ENCODE measurements around the gene SYCE1L. TPM values are rescaled to one million over a fixed set of nuclear protein-coding genes. Genes with fewer than 3 reads are reported as not detected.

The SYCE1L gene
- polyA plus RNA-seq, 1 donor (not counting 4 experiments of a cell fraction or from before 2014, with no cell fraction given), result 0.21 TPM

- Histone ChIP-seq H2AFZ (ENCODE audit: control insufficient read depth, low read length) (peak overlapping the region; percentile 87), H3K79me2 (ENCODE audit: control insufficient read depth, insufficient read depth, low read length) (no peaks in the 10 kb centered on the region), H3K9me3 (ENCODE audit: control insufficient read depth, low read depth, low read length) (no peaks in the 10 kb centered on the region), H3K4me1 (ENCODE audit: control insufficient read depth, extremely low read depth, insufficient read depth, low read length) (peaks cover 12% of the 10 kb centered on the region), H4K20me1 (ENCODE audit: control insufficient read depth, extremely low read depth, insufficient read depth, low read length) (no peaks in the 10 kb centered on the region), H3K4me2 (ENCODE audit: control insufficient read depth, extremely low read depth, insufficient read depth, low read depth, low read length) (peak overlapping the region; percentile 71), H3K27me3 (ENCODE audit: control insufficient read depth, extremely low read depth, insufficient read depth, low read length) (no peaks in the 10 kb centered on the region), H3K27ac (ENCODE audit: control insufficient read depth, insufficient read depth, low read length) (peak overlapping the region; percentile 22), H3K9me1 (ENCODE audit: control insufficient read depth, extremely low read depth, insufficient read depth, low read length) (peaks cover 2% of the 10 kb centered on the region), H3K9ac (ENCODE audit: control insufficient read depth, extremely low read depth, insufficient read depth, low read length) (peak overlapping the region; percentile 64), H3K4me3 (ENCODE audit: control insufficient read depth in 2 of 3, extremely low read depth in 1 of 3, insufficient read depth in 2 of 3, low read depth in 1 of 3, low read length in 3 of 3) (peak overlapping the region; percentile 55 to 69 (median 59)), H3K36me3 (ENCODE audit: control insufficient read depth in 2 of 2, extremely low read depth in 1 of 2, insufficient read depth in 2 of 2, low read length in 2 of 2) (no peaks in the 10 kb centered on the region)
- dilution Hi-C loops (cut with MboI; ENCODE audit: extremely low pct_ligation_motif_present, low sequenced_read_pairs), result no loop called here
- TF ChIP-seq CTCF (optimal IDR thresholded peaks at IDR 0.05 in 1 of 3, IDR thresholded peaks at IDR 0.05 in 1 of 3, conservative IDR thresholded peaks at IDR 0.05 in 1 of 3; ENCODE audit: extremely low read depth in 1 of 3, insufficient read depth in 2 of 3, low read length in 3 of 3), result no peak
- DNase-seq (ENCODE audit: low read depth, low spot score) (no peak), FAIRE-seq (peak; percentile 41)
These were observed 13.7 kb downstream of the SYCE1L start for GRCh38 chr16:77212741-77213541.

GRCh38 chr16:77213542-77214106 is 14.4 kb downstream of the SYCE1L start:
- peak; percentile 97 for FAIRE-seq
- H2AFZ ChIP-seq (ENCODE audit: control insufficient read depth, low read length), result no peak overlapping the region
- H3K9ac ChIP-seq (ENCODE audit: control insufficient read depth, extremely low read depth, insufficient read depth, low read length), result no peak overlapping the region
- H3K4me1 ChIP-seq (ENCODE audit: control insufficient read depth, extremely low read depth, insufficient read depth, low read length), result peaks cover 12% of the 10 kb centered on the region
- peak overlapping the region; percentile 22 for H3K27ac ChIP-seq (ENCODE audit: control insufficient read depth, insufficient read depth, low read length)
- no peaks in the 10 kb centered on the region for H4K20me1 ChIP-seq (ENCODE audit: control insufficient read depth, extremely low read depth, insufficient read depth, low read length)
- H3K79me2 ChIP-seq (ENCODE audit: control insufficient read depth, insufficient read depth, low read length), result no peaks in the 10 kb centered on the region
- DNase-seq (ENCODE audit: low read depth, low spot score), result peak; percentile 82
- dilution Hi-C loops (cut with MboI; ENCODE audit: extremely low pct_ligation_motif_present, low sequenced_read_pairs), result no loop called here
- peak overlapping the region; percentile 71 for H3K4me2 ChIP-seq (ENCODE audit: control insufficient read depth, extremely low read depth, insufficient read depth, low read depth, low read length)
- no peaks in the 10 kb centered on the region for H3K36me3 ChIP-seq (ENCODE audit: control insufficient read depth in 2 of 2, extremely low read depth in 1 of 2, insufficient read depth in 2 of 2, low read length in 2 of 2)
- no peaks in the 10 kb centered on the region for H3K9me3 ChIP-seq (ENCODE audit: control insufficient read depth, low read depth, low read length)
- peaks cover 2% of the 10 kb centered on the region for H3K9me1 ChIP-seq (ENCODE audit: control insufficient read depth, extremely low read depth, insufficient read depth, low read length)
- TF ChIP-seq CTCF (optimal IDR thresholded peaks at IDR 0.05 in 1 of 3, IDR thresholded peaks at IDR 0.05 in 1 of 3, conservative IDR thresholded peaks at IDR 0.05 in 1 of 3; ENCODE audit: extremely low read depth in 1 of 3, insufficient read depth in 2 of 3, low read length in 3 of 3) (no peak), EZH2 (IDR thresholded peaks at IDR 0.05; ENCODE audit: low read length) (no peak)
- no peak overlapping the region for H3K4me3 ChIP-seq (ENCODE audit: control insufficient read depth in 2 of 3, extremely low read depth in 1 of 3, insufficient read depth in 2 of 3, low read depth in 1 of 3, low read length in 3 of 3)
- no peaks in the 10 kb centered on the region for H3K27me3 ChIP-seq (ENCODE audit: control insufficient read depth, extremely low read depth, insufficient read depth, low read length)

All from keratinocyte (primary cell).